ENCODE results near the gene WDR20. TPM values are rescaled to one million over a fixed set of nuclear protein-coding genes. Genes with fewer than 3 reads are reported as not detected.
"Not testable (repeated sequence)": the region's sequence is repeated elsewhere in the genome, so short reads cannot be mapped to it uniquely, and the experiment has no call there.

The WDR20 gene
- total and polyA plus RNA-seq, 2 donors (not counting 3 experiments of a cell fraction or from before 2014, with no cell fraction given): 12.2 to 22.4 TPM

DNA sequence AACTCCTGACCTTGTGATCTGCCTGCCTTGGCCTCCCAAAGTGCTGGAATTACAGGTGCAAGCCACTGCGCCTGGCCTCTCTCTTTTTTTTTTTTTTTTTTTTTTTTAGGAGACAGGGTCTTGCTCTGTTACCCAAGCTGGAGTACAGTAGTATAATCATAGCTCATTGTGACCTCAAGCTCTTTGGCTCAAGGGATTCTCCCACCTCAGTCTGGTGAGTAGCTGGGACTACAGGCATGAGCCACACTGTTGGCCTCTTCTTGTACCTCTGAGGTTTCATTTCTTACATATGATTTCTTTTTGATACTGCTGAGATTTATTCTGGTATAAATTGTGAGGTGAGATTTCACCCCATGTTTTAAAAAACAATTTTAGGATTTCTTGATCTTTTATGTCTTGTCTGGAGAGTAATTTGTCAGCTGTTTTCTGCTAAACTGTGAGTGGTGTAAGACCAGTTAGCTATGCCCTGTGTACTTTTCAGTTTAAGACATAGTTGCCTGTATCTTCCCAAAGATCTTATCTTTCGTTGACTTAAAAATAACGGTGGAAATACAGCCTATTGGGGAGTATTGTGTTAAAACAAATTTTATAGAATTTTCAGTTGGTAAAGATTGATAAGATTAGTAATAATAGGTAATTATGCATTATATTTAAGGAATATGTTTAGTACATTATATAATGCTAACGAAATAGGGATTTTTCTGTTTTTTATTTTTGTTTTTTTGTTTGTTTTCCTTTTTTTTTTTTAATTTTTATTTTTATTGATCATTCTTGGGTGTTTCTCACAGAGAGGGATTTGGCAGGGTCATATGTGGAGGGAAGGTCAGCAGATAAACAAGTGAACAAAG lies 31.7 kb downstream of the WDR20 start:
- Histone ChIP-seq H3K9me1 (replicated peaks; ENCODE audit: control insufficient read depth, extremely low read depth, insufficient read depth, low read length) (no peaks in the 10 kb centered on the region), H3K36me3 (ENCODE audit: control insufficient read depth in 2 of 2, extremely low read depth in 1 of 2, insufficient read depth in 2 of 2, low read length in 2 of 2) (no peaks in the 10 kb centered on the region), H3K9me3 (replicated peaks; ENCODE audit: control insufficient read depth, insufficient read depth, low read length) (no peaks in the 10 kb centered on the region), H3K27me3 (ENCODE audit: control insufficient read depth in 2 of 2, insufficient read depth in 2 of 2, low read length in 2 of 2) (no peaks in the 10 kb centered on the region), H3K79me2 (ENCODE audit: control insufficient read depth, insufficient read depth, low read length) (peaks cover 41% of the 10 kb centered on the region), H3K4me2 (ENCODE audit: insufficient read depth, low read length) (no peak overlapping the region), H3K4me1 (ENCODE audit: control insufficient read depth, extremely low read depth, insufficient read depth, low read length) (no peaks in the 10 kb centered on the region), H2AFZ (ENCODE audit: low read depth, low read length) (no peak overlapping the region), H4K20me1 (replicated peaks; ENCODE audit: control insufficient read depth, extremely low read depth, insufficient read depth, low read length) (peaks cover 3% of the 10 kb centered on the region), H3K9ac (replicated peaks; ENCODE audit: extremely low read depth, insufficient read depth, low read length) (no peak overlapping the region), H3K27ac (ENCODE audit: insufficient read depth, low read depth, low read length) (no peak overlapping the region), H3K4me3 (replicated peaks in 1 of 3; ENCODE audit: insufficient read depth in 1 of 3, low read depth in 1 of 3, low read length in 3 of 3) (no peak overlapping the region)
- intact Hi-C loops (cut with micrococcal nuclease) (no loop called here), dilution Hi-C loops (cut with MboI; ENCODE audit: extremely low pct_ligation_motif_present, low sequenced_read_pairs) (no loop called here)
- DNase-seq (ENCODE audit: low read depth, low spot score): no peak
- ChIA-PET CTCF (interaction anchor here (0.6 to 1.8 kb wide), 2 partner anchors 10 to 2000 kb away, joined by 3 to 6 read pairs; no protein-coding TSS in a partner anchor), POLR2A (no interaction called here)
- BruUV-seq (replicated peaks): no TSS peak
- FAIRE-seq: no peak
- TF ChIP-seq, protein P1, sequence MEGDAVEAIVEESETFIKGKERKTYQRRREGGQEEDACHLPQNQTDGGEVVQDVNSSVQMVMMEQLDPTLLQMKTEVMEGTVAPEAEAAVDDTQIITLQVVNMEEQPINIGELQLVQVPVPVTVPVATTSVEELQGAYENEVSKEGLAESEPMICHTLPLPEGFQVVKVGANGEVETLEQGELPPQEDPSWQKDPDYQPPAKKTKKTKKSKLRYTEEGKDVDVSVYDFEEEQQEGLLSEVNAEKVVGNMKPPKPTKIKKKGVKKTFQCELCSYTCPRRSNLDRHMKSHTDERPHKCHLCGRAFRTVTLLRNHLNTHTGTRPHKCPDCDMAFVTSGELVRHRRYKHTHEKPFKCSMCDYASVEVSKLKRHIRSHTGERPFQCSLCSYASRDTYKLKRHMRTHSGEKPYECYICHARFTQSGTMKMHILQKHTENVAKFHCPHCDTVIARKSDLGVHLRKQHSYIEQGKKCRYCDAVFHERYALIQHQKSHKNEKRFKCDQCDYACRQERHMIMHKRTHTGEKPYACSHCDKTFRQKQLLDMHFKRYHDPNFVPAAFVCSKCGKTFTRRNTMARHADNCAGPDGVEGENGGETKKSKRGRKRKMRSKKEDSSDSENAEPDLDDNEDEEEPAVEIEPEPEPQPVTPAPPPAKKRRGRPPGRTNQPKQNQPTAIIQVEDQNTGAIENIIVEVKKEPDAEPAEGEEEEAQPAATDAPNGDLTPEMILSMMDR (IDR thresholded peaks at IDR 0.05; ENCODE audit: extremely low read depth in 1 of 2, insufficient read depth in 1 of 2, low read depth in 1 of 2, low read length in 2 of 2): no peak
- TF ChIP-seq JUN (IDR thresholded peaks at IDR 0.05; ENCODE audit: borderline replicate concordance, insufficient read depth, insufficient read length, low read depth): no peak
- no peak for TF ChIP-seq MYC (IDR thresholded peaks at IDR 0.05; ENCODE audit: low read depth, low read length)
- TF ChIP-seq GATA2 (IDR thresholded peaks at IDR 0.05; ENCODE audit: insufficient read depth, insufficient read length, low read depth, low read length): no peak
- TF ChIP-seq FOS (IDR thresholded peaks at IDR 0.05; ENCODE audit: borderline replicate concordance, insufficient read depth, low read length): no peak
- TF ChIP-seq, protein P2, sequence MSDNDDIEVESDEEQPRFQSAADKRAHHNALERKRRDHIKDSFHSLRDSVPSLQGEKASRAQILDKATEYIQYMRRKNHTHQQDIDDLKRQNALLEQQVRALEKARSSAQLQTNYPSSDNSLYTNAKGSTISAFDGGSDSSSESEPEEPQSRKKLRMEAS (IDR thresholded peaks at IDR 0.05; ENCODE audit: insufficient read depth, insufficient read length): no peak
- no peak for TF ChIP-seq POLR2AphosphoS5 (IDR thresholded peaks at IDR 0.05; ENCODE audit: insufficient read depth, low read depth, low read length)
- no peak for TF ChIP-seq POLR2A (IDR thresholded peaks at IDR 0.05; ENCODE audit: low read depth, low read length)
- no peak for TF ChIP-seq EZH2 (IDR thresholded peaks at IDR 0.05; ENCODE audit: borderline replicate concordance, low read depth, low read length, severe bottlenecking)

DNA sequence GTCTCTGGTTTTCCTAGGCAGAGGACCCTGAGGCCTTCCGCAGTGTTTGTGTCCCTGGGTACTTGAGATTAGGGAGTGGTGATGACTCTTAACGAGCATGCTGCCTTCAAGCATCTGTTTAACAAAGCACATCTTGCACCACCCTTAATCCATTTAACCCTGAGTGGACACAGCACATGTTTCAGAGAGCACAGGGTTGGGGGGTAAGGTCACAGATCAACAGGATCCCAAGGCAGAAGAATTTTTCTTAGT lies 32.2 kb downstream of the WDR20 start:
- BruUV-seq (replicated peaks); H3K9me3 ChIP-seq (replicated peaks; ENCODE audit: control insufficient read depth, insufficient read depth, low read length); H3K9ac ChIP-seq (replicated peaks; ENCODE audit: extremely low read depth, insufficient read depth, low read length); H3K27ac ChIP-seq (ENCODE audit: insufficient read depth, low read depth, low read length); H3K36me3 ChIP-seq (ENCODE audit: control insufficient read depth in 2 of 2, extremely low read depth in 1 of 2, insufficient read depth in 2 of 2, low read length in 2 of 2); H2AFZ ChIP-seq (ENCODE audit: low read depth, low read length); POLR2A ChIA-PET; H3K9me1 ChIP-seq (replicated peaks; ENCODE audit: control insufficient read depth, extremely low read depth, insufficient read depth, low read length); DNase-seq (ENCODE audit: low read depth, low spot score); FAIRE-seq; dilution Hi-C loops (cut with MboI; ENCODE audit: extremely low pct_ligation_motif_present, low sequenced_read_pairs); H3K4me3 ChIP-seq (replicated peaks in 1 of 3; ENCODE audit: insufficient read depth in 1 of 3, low read depth in 1 of 3, low read length in 3 of 3); H3K4me1 ChIP-seq (ENCODE audit: control insufficient read depth, extremely low read depth, insufficient read depth, low read length); H3K27me3 ChIP-seq (ENCODE audit: control insufficient read depth in 2 of 2, insufficient read depth in 2 of 2, low read length in 2 of 2); H4K20me1 ChIP-seq (replicated peaks; ENCODE audit: control insufficient read depth, extremely low read depth, insufficient read depth, low read length); H3K4me2 ChIP-seq (ENCODE audit: insufficient read depth, low read length); intact Hi-C loops (cut with micrococcal nuclease): not testable (repeated sequence)
- peaks cover 39% of the 10 kb centered on the region for H3K79me2 ChIP-seq (ENCODE audit: control insufficient read depth, insufficient read depth, low read length)
- CTCF ChIA-PET: interaction anchor here (1.8 kb wide), 1 partner anchor 10 kb away, joined by 6 read pairs; no protein-coding TSS in a partner anchor
